Caki2 (cell line): ENCODE results near the gene GJB2. TPM values are rescaled to one million over a fixed set of nuclear protein-coding genes. Genes with fewer than 3 reads are reported as not detected.

Experiments used
- DNase-seq: peaks from one replicate; pipeline ENCODE4 v3.0.0-alpha.2; 2015; ENCODE audit warnings: low read depth
- in situ Hi-C: cut with HindIII; loops from 2 replicates; pipeline ENCODE4 v1.10.0; 2016; ENCODE audit warnings: low sequenced_read_pairs, low pct_unique_long_range_greater_than_20kb, mixed read lengths
- total RNA-seq: library from RNA; depleted of rRNA; stranded (reverse); fragments of >200 nt; shearing (Covaris generic); gene quantifications from 2 replicates; pipeline ENCODE4 v1.2.3, GENCODE V29; 2014; ENCODE audit warnings: low replicate concordance; rRNA removed

The GJB2 gene
- 2.8 and 3.7 TPM in 2 replicates for total RNA-seq

DNA sequence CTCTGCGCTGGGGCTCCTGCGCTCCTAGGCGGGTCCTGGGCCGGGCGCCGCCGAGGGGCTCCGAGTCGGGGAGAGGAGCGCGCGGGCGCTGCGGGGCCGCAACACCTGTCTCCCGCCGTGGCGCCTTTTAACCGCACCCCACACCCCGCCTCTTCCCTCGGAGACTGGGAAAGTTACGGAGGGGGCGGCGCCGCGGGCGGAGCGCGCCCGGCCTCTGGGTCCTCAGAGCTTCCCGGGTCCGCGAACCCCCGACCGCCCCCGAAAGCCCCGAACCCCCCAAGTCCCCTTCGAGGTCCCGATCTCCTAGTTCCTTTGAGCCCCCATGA lies at the start of gene GJB2:
GJB2 (minus strand) TSS at position 103 of the 326 bp plus-strand sequence. CDS start 3,357 bp downstream, outside the sequence.
- in situ Hi-C loops = loop anchor here (10.0 to 25.0 kb wide), 3 partner anchors 62 to 645 kb away; no protein-coding TSS in a partner anchor
- no peak for DNase-seq

DNA sequence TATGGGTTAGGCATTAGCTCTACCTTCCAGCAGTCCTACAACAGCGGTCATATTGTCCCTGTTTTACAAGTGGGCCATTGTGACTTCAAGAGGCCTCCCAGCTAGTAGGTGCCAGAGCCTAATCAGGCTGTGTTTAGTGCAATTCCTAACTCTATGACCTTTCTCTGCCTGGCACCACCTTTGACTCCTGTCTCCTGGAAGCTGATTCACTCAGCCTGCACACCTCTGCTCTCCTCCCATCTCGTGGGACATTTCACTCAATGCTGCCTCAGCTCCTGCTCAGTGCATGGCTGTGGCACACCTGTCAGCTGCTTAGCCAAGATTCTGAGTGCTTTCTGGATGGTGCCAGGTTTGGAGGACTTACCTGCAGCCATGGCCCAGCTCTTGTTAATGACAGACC lies 48.9 kb upstream of the GJB2 start:
- no peak for DNase-seq
- in situ Hi-C loops = no loop called here

GRCh38 chr13:20239748-20240147 lies 47.0 kb upstream of the GJB2 start:
- in situ Hi-C loops = no loop called here
- no peak for DNase-seq

DNA sequence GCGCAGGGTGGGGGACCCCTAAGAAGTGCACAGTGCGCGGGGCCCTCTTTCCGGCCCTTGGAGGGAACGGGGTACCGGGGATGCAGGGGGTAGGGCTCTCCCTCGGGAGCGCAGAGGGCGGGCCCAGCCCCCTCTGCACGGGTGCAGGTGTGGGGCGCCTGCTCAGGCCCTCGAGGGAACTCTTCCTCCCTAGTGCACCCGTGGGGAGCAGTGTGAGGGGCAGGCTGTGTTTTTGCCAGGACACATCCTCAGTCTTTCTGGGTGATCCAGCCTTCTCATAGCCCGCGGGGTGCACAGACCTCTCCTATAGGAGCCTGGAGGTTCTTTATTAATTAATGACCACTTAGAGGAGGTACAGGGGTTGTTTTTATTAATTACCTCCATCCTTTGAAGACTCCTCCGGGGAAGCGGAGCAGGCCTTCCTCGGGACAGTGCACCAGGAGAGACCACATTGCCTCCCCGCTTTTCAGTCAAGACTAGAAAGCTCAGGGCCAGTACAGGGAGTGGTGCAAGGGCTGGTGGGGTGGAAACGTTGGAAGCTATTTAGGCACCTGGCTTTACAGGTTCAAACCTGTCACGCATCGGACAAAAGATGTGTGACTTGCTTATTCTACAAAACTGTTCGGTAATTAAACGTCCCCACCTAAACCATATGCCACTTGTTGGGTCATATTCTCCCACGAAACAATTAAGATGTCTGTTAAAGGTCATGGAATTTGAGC lies 40.0 kb upstream of the GJB2 start:
- in situ Hi-C loops = no loop called here
- DNase-seq = no peak

DNA sequence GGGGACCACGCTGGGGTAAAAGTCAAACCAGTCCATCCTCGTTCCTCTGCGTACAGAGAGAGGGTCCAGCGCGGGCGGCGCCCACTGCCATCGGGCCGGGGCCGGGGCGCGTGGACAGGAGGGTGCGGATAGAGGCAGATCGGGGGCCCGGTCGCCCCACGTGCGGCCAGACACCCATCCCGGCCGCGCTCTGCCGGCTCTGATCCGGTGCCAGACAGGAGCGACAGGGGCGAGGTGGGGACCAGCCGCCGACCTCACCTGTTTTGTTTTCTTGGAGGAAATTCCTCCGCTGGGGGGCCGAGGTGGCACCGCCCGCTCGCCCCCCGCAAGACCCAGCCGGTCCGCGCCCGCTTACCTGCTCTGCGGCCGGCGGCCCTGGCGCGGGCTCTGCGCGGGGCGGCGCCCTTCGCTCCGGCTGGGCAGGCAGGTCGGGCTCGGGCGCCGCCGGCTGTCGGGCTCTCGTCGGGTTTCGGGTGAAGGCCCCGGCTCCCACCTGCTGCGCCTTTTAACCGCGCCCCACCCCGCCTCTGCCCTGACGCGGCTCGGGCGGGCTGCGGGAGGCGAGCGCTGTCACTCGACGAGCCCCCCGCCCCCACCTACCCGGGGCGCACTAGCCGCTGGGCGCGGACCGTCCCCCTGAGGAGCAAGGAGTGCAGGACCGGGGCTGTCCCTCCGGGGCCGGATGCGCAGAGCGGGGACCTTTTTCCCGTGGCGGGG lies 39.3 kb upstream of the GJB2 start, which contains the start of gene GJB6:
GJB6 (minus strand) TSS at position 481 of the 717 bp plus-strand sequence. CDS start 8,839 bp downstream, outside the sequence.
- in situ Hi-C loops = no loop called here
- DNase-seq = no peak

DNA sequence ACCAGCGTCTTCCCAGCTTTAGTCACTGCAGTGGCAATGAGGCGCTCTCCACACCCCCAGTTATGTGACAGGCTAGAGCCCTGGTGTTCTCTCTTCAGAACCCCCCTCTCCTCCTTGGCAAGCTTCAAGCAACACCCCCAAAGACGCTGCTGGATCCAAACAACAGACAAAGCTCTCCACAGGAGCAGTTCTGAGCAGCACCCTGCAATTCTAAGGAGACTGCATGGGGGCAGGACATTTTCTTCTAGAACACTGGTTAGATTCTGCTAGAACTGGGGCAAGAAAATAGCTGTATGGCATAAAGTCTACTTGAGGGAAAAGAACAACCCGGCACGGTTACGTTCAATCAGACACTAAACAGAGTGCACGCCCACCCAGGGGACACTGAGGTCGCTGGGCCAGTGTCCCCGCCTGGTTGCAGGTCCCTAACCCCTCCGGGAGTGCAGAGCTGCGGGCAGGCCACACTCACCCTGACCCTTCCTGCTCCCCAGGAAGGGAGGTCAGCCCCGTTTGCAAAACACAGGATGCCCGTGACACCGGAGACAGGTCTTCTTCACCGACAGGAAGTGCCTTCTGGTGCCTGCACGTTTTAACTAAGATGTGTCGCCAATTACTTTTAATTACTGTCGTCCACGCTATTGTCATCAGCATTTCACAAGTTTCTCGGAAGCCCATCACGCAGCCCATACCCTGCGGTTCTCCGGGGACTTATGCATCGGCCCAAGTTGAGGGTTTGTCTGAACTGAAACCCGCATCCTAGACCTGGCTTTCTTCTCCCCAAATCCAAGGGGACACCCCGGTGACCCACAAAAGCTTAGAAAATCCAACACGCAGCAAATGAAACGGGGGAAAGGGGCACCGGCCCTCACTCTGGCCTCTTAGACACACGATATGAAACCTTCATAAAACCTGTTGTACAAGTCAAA lies 38.4 kb upstream of the GJB2 start:
- DNase-seq = no peak
- in situ Hi-C loops = no loop called here

GRCh38 chr13:20227730-20228129 lies 35.0 kb upstream of the GJB2 start:
- DNase-seq = no peak
- in situ Hi-C loops = no loop called here

- no peak for DNase-seq
- in situ Hi-C loops = no loop called here
These were observed 34.5 kb upstream of the GJB2 start for GRCh38 chr13:20227288-20227687.

GRCh38 chr13:20222553-20222952 lies 29.8 kb upstream of the GJB2 start:
- no peak for DNase-seq
- in situ Hi-C loops = no loop called here

GRCh38 chr13:20221772-20222171 lies 29.0 kb upstream of the GJB2 start:
- DNase-seq = no peak
- in situ Hi-C loops = no loop called here

GRCh38 chr13:20219577-20219976 lies 26.8 kb upstream of the GJB2 start:
- DNase-seq = no peak
- in situ Hi-C loops = no loop called here

DNA sequence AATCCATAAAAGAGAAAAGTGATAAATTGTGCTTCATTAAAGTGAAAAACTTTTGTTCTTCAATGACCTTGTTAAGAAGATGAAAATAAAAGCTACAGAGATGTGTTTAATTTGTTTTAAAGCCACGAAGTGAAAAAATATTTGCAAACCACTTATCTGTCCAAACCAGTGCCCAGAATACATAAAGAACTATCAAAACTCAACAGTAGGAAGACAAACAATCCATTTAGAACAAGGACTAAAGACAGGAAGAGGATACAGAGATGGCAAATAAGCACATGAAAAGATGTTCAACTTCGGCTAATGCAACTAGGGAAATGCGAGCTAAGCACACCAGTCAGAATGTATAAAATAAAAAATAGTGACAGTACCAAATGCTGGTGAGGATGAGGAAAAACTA lies 24.4 kb upstream of the GJB2 start:
- in situ Hi-C loops = no loop called here
- no peak for DNase-seq

DNA sequence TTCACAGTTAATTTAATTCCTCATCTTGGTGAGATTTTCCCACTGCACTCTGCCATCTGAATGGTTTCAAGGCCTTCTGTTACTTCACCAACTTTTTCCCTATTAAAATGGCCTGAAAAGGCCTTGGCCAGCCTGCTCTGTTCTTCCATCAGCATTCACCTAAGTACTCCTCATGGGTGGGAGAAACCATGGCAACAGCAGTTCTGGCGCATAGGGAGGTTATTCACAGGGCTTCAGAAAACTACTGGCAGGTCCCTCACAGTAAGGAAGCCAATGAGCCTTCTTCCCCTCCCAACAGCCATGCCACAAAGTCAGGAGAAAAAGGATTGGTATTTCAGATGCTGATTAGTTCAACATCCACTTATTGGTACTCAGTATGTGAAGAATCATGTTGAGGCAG lies 17.2 kb upstream of the GJB2 start:
- no peak for DNase-seq
- in situ Hi-C loops = no loop called here

DNA sequence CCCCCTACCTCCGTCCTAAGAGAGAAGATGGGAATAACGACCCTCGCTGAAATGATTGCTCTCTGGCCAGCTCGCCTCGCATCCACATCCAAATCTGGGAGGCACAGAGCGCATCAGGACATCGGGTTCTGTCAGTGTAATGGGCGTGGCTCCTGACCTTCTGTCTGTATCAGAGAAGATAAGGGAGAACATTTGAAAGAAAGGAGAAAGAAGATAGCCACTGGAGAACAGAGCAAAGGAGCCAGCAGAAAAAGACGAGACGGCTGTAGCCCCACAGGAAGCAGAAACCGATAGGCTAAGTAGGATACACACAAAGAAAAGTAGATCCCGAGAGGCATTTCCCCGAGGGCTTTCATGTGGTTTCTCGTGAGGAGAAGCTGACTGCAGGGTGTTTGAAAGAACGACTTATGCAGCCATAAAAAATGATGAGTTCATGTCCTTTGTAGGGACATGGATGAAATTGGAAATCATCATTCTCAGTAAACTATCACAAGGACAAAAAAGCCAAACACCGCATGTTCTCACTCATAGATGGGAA lies 14.0 kb upstream of the GJB2 start:
- no peak for DNase-seq
- in situ Hi-C loops = no loop called here

DNA sequence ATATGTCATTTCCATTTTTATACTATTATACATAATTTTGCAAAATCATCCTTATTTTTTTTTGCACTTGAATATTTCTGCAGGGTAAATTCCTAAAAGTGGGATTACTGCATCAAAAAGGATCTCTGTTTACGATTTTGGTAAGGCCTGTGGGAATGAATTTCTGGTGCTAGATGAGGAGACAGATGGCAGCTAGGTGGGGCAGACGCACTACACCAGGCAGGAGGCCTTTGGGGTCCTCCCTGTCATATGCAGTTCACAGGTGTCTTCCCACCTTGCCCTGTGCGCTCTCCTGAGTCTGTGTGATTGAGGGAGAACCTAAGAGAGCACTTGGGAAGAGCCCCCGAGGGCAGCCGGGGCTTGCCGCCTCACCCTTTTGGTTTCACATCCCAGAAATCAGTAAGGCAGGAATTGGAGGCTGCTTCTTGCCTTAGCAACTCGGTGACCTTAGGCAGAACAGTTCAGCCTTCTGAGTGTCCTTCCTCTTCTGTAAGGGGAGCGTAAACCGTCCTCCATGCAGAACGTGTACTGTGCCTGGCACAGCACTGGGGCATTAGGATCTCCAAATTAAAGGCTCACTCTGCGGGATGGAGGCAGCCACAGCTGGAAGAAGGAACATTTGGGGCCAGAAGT lies 13.4 kb upstream of the GJB2 start:
- DNase-seq = no peak
- in situ Hi-C loops = no loop called here

DNA sequence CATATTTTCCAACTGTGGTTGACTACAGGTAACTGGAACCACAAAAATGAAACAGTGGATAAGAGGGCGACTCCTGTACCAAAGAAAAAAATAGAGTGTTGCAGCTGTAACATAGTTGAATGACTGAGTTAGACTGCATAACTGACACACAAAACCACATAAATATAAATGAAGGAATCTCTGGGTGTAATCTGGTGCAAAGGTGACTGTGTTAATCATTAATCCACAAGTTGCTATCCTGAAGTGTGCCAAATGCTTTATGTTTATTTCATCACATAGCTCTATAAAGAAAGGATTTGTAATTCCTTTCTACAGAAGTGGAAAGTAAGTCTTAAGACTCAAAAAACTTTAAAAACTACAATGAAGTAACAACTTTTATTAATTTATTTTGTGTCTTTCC lies 6.0 kb upstream of the GJB2 start:
- DNase-seq = peak; percentile 47
- in situ Hi-C loops = loop anchor here (10.0 to 25.0 kb wide), 3 partner anchors 56 to 639 kb away; no protein-coding TSS in a partner anchor

DNA sequence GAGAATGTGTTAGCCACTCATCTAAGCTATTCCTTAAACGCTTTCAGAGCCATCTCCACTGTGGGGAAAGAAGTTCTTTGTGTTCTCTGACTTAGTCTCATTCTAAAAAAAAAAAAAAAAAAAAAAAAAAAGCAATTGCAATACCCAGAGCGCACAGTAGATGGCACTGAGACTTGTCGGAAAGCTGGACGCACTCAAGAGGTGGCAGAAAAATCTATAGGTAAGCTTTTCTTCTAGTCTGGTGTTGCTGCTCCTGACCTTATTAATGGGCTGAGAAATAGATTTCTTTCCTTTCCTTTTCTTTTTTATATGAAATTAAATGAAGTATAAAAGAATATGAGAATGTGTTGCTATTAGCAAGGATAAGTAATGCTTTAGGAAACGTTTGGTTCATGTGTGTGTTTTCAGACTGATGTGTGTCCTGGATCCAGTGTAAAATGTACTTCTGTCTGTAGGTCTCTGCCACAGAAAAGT lies 4.7 kb upstream of the GJB2 start:
- in situ Hi-C loops = loop anchor here (10.0 to 25.0 kb wide), 3 partner anchors 57 to 640 kb away; no protein-coding TSS in a partner anchor
- DNase-seq = peak; percentile 66

DNA sequence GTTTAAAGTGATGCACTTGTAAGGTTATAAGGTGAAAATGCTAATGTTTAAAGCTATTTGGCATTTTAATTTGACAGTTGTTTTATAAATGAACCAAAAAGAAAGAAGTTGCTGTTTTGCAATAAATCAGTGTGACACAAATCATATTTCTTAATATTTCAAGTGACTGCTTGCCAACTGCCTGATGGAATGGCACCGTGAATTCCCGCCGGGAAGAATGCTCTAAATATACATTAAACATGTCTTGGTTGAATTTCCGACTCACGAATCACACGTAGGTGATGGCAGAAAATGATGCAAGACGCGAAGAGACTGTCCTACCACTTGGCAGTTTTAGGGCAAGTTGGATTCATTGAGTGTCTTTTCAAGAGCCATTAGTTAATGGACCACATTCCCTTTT lies 3.1 kb upstream of the GJB2 start:
- no peak for DNase-seq
- in situ Hi-C loops = loop anchor here (10.0 to 25.0 kb wide), 3 partner anchors 59 to 642 kb away; no protein-coding TSS in a partner anchor
